ENCODE results near the gene CHMP1A.
"Not testable (repeated sequence)": the region's sequence is repeated elsewhere in the genome, so short reads cannot be mapped to it uniquely, and the experiment has no call there.

The CHMP1A gene

GRCh38 chr16:89691986-89692569 lies 34.6 kb upstream of the CHMP1A start:
- DNase-seq = no peak

GRCh38 chr16:89691231-89691985 lies 33.9 kb upstream of the CHMP1A start:
- no peak for DNase-seq

GRCh38 chr16:89690392-89690901 lies 32.9 kb upstream of the CHMP1A start:
- DNase-seq = no peak

GRCh38 chr16:89689621-89690020 lies 32.1 kb upstream of the CHMP1A start:
- DNase-seq = not testable (repeated sequence)

- DNase-seq = no peak
Measured at GRCh38 chr16:89689142-89689541, 31.6 kb upstream of the CHMP1A start.

- DNase-seq = no peak
Measured at GRCh38 chr16:89688395-89688794, 30.9 kb upstream of the CHMP1A start.

DNA sequence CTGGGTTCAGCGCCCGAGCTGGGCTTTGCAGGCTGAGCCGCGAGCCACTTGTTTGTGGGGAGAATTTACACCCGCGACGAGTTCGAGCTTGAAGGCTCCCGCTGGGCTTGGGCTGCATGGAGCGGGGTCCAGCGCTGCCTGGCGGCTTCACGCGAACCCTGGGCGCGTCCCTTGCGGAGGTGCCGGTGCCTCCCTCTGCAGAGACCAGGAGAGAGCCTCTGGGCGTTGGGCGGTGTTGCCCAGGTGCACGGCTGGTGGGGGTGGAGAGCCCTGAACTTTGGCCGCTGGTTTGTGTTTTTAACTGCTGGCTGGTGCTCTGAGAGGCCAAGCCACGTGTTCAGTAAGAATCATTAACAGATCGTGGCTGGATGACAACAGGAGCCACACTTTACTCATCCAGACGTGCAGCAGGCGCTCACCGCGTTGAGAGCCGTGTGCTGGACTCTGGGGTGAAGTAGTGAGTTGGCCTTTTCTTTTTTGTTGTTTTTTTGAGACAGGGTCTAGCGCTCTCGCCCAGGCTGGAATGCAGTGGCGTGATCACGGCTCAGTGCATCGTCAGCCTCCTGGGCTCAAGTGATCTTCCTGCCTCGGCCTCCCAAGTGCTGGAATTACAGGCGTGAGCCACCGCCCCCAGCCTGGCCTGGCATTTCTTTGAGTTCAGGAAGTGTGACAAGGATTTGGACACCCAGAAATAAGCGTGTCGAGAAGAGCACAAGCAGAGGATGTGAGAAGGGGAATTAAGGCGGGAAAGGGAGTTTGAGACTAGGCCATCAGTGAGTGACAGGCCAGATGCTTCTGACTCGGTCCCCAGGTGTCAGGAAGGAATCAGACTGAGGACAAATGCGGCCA lies 29.8 kb upstream of the CHMP1A start:
- peak in 1 of 2 experiments; percentile 60 for DNase-seq

DNA sequence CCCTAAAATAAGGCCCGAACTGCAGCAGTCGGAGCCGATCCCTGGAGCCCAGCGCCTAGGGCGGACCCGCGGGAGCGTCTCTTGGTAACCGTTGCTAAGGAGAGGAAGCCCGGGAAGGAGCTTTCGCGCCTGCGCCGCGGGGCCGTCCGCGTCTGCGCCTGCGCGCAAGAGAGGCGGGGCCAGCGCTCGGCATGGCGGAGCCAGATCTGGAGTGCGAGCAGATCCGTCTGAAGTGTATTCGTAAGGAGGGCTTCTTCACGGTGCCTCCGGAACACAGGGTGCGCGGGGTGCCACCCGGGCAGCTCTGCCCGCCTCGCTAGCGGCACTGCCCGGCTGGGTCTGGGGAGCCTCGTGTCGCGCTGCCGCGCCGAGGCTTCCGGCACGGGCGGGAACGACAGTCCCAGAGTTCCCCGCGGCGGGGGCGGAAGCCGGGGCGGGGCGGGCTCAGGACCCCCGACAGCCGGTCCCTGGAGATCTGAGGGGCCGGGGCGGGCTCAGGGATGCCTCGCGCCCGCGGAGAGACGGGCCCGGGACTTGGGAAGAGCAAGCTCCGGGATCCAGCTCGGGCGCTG lies 29.1 kb upstream of the CHMP1A start, which contains the start of gene CDK10:
CDK10 (plus strand) TSS at position 170 of the 572 bp plus-strand sequence; CDS start at position 192, 22 bp downstream.
- peak; percentile 89 to 95 for DNase-seq

DNA sequence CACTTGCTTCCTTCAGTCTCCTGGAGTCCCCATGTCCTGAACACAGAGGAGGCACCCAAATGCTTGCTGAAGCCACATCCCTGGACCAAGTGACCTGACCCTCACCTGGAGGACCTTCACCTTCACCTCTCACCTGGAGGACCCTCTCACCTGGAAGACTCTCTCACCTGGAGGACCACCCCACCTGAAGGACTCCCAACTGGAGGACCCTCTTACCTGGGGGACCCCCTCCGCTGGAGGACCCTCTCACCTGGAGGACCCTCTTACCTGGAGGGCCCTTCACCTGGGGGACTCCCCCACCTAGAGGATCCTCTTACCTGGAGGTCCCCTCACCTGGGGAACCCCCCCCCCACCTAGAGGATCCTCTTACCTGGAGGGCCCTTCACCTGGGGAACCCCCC lies 28.4 kb upstream of the CHMP1A start:
- DNase-seq = no peak

GRCh38 chr16:89678258-89678657 lies 20.8 kb upstream of the CHMP1A start:
- no peak for DNase-seq

DNA sequence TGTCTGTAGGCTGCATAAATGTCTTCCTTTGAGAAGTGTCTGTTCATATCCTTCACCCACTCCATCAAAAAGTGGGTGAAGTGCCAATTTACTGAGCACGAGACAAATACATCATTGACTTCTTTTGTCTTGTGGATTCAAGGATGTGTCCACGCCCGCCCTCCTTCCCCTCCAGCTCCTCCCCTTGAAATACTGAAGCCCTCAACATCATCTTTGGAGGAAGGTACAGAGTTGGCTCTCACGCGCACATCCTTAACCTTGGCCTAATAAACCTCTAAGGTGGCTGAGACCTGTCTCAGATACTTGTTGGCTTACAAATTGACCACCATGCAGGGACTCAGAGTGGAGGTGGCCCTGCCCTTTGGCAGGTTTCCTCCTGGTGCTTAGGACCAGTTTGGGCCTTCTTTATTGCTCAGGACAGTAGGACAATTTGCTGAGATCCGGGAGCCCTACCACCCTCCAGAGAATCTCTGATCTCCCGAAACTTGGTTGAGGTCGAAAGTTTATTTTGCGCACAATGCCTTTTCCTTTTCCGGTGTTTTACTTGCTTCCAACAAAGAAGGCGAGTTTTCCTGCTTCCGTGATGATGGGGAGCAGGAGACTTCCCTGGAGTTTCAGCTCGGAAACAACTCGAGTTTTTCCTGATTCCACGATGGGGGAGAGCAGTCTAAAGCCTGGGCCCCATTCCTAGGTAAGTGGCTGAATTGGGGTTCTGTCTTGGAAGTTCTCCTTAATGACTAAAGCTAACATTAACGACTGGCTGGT lies 14.9 kb upstream of the CHMP1A start:
- no peak for DNase-seq

- not testable (repeated sequence) for DNase-seq
Measured at GRCh38 chr16:89671565-89671964, 14.1 kb upstream of the CHMP1A start.

DNA sequence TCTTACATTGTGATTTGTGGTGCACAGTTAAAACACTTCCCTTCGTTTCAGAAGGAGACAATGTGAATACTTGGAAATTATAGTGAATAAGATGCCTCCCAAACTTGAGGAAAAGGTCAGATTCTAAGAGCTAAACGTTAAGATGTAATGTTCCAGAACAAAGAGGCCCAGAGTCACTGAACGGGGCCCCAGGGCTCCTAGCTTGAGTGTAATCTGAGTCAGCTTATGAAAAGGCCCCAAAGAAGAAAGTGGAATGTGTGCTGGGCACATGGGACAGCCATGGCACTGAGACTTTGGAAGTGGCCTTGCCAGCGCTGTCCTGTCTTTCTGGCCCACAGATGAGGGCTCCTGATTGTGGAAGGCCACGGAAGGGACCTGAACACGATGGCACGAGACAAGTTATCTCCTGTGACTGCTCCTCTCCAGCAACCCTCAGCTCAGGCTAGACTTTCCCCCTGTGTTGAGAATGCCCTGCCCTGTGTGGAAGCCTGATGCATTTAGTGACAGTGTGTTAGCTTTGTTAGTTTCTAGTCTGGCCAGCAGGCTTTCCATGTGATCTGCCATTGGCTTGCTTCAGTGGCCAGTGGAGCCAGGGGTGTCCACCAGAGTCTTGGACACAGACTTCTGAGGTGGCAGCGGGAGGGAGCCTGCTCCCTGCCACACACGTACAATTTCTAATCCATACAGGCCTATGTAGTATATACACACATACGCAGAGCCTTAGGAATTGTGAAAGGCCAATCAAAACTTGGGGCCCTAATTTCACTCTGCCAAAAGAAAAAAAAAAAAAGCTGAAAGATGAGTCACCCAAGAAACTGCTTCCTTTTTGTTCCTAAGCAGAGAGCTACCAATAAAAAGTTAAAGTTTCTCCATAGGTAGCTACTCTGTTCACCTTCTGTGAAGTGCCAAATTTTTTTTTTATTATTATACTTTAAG lies 13.3 kb upstream of the CHMP1A start:
- no peak for DNase-seq

DNA sequence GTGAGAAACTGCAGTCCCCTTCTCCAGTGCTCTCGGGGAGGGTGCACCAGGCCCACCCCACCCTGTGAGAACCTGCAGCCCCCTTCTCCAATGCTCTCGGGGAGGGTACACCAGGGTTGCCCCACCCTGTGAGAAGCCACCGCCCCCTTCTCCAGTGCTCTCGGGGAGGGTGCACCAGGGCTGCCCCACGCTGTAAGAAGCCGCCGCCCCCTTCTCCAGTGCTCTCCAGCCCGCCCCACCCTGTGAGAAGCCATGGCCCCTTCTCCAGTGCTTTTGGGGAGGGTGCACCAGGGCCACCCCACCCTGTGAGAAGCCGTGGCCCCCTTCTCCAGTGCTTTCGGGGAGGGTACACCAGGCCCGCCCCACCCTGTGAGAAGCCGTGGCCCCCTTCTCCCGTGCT lies 12.2 kb upstream of the CHMP1A start:
- no peak for DNase-seq

GRCh38 chr16:89668790-89669158 lies 11.3 kb upstream of the CHMP1A start:
- no peak for DNase-seq

GRCh38 chr16:89667633-89668032 lies 10.1 kb upstream of the CHMP1A start:
- DNase-seq = no peak

GRCh38 chr16:89667000-89667399 lies 9.5 kb upstream of the CHMP1A start:
- DNase-seq = peak in 1 of 2 experiments; percentile 33

GRCh38 chr16:89664238-89664637 lies 6.7 kb upstream of the CHMP1A start:
- not testable (repeated sequence) for DNase-seq

- no peak for DNase-seq
Measured at GRCh38 chr16:89661215-89661614, 3.7 kb upstream of the CHMP1A start.

DNA sequence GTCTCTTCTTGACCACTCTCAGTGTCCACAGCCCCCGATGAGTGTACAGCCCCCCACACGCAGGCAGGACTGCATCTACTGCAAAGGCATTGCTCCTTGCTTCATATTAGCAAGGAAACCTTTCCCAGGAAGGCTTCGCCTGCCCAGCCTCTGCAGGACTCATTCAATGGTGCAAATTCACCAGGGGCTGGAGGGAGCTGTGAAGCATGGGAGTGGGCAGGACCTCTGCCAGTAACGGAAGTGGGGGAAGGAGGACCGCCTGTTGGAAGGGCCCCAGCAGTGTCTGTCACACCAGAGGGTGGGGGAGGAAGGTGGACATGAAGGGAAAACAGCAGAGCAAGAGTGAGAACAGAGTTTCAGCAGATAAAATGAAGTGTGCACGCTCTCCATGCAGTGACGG lies 2.6 kb upstream of the CHMP1A start:
- no peak for DNase-seq

DNA sequence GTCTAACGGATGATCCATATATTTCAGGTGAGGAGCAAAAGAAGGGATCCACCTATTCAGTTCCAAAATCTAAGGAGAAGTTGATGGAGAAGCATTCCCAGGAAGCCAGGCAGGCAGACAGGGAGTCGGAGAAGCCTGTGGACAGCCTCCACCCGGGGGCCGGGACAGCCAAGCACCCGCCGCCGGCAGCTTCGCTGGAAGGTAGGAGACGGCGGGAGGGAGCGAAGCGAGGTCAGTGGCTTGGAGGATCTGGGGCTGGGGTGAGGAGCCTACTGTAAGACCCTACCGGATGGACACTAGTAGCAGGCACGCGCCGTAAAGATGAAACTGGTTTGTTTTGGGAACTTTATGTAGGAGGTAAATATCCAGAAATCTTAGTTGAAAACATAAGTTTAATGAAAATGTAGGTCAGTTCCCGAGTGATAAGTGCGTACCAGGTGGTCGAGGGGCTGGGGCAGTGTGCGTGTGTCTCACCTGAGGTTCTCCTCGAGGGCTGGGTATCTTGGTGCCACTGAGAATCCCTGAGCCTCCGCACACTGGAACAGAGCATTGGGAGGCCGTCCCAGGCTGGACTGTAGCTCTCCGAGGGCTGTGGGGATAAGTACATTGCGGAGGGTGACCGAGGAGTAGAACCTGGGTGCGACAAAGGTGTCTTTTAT lies 842 bp upstream of the CHMP1A start:
- DNase-seq = no peak

Measured in NCI-H524 (cell line).